Measurements from ENCODE around the gene LRCOL1.
"Not testable (repeated sequence)": the region's sequence is repeated elsewhere in the genome, so short reads cannot be mapped to it uniquely, and the experiment has no call there.

LRCOL1 gene

DNA sequence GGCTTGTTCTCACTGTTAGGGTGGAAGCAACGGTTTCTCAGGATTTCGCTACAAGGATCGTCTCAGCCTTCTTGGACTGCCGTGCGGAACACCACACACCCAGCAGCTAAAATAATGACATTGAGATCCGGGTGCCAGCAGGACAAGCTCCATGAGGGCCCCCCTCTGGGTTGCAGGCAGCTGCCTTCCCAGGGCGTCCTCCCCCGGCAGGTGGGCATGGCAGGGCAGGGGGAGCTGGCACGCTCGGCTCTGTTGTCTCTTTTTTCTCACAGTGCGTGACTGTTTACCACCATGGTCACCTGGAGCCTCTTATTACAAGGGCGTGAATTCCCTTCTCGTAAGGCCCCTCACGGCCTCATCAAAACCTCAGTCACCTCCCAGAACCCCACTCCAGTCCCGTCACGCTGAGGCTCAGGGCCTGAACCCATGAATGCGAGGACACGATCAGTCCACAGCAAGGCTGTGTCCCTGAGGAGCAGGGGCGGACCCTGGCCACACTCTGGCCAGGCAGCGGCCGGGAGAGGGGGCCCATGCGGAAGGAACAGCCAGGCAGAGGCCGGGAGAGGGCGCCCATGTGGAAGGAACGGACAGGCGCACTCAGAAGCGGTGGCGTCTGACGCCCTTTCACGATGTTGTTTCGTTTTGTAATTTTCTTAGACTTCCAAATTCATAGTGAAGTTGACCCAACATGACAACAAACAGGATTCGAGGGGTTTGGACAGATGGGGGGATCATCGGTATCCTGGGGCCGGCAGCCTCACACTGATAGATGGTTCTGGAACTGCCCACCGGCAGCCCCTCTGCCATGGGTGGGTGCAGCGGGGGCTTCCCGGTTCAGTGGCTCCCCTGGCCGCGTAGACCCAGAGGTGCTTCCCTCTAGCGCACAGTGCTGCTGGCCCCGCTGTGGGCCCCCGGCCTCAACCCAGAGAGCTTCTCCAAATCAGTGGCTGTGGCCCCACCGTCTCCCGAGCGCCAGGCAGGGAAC is 10.0 kb downstream of the LRCOL1 start:
- FAIRE-seq = peak; percentile 14

DNA sequence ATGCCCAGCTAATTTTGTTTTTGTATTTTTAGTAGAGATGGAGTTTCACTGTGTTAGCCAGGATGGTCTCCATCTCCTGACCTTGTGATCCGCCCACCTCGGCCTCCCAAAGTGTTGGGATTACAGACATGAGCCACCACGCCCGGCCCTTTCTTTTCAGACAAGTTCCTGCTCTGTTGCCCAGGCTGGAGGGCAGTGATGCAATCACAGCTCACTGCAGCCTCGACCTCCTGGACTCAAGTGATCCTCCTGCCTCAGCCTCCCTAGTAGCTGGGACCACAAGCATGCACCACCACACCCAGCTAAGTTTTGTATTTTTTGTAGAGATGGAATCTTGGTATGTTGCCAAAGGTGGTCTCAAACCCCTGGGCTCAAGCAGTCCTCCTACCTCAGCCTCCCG is 10.9 kb downstream of the LRCOL1 start:
- FAIRE-seq = not testable (repeated sequence)

DNA sequence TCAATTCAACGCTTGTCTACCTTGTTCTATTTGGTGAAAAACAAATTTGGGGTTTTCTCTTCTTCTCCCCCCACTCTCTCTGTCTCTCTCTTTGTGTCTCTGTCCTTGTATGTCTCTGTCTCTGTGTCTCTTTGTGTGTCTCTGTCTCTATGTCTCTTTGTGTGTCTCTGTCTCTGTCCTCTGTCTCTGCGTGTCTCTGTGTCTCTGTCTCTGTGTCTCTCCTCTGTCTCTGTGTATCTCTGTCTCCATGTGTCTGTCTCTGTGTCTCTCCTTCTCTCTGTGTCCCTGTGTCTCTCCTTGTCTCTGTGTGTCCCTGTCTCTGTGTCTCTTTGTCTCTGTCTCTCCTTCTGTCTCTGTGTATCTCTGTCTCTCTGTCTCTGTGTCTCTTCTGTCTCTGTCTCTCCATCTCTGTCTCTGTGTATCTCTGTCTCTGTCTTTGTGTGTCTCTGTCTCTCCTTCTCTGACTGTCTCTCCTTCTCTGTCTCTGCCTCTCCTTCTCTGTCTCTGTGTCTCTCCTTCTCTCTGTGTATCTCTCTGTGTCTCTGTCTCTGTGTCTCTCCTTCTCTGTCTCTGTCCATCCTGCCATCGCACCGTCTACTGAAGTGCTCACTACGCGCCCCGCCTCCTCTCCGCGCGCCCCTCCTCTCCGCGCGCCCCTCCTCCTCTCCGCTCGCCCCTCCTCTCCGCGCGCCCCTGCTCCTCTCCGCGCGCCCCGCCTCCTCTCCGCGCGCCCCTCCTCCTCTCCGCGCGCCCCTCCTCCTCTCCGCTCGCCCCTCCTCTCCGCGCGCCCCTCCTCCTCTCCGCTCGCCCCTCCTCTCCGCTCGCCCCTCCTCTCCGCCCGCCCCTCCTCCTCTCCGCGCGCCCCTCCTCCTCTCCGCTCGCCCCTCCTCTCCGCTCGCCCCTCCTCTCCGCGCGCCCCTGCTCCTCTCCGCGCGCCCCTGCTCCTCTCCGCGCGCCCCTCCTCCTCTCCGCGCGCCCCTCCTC is 12.8 kb downstream of the LRCOL1 start:
- FAIRE-seq = no peak

DNA sequence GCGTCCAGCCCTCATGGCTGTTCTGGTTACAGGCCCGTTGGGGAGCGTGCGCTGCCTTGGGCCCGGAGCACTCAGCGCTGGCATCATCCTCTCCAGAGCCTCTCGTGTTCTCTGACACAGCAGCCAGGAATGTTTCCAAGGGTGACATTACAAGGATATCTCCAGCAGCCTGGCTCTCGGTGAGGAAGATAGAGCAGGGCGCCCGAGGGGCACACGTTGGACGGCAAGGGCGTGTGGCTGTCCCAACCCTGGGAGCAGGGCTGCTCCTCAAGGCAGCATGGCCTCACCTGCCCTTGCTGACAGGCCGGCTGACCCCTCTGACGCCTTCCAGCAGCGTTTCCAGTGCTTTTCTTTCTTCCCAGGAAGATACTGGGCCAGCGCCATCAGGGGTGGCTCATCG is 14.4 kb downstream of the LRCOL1 start:
- no peak for FAIRE-seq

DNA sequence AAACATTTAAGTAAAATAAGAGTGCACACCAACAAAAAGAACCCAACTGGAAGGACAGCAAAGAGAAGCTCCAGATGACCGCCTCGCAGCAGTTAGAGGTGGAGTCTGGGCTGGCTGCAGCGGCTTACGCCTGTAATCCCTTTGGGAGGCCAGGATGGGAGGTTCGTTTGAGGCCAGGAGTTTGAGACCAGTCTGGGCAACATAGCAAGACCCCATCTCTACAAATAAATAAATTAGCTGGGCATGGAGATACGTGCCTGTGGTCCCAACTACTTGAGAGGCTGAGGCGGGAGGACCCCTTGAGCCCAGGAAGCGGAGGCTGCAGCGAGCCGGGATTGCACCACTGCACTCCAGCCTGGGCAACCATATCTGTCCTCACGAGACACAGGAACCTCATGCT is 15.2 kb downstream of the LRCOL1 start:
- FAIRE-seq = no peak

DNA sequence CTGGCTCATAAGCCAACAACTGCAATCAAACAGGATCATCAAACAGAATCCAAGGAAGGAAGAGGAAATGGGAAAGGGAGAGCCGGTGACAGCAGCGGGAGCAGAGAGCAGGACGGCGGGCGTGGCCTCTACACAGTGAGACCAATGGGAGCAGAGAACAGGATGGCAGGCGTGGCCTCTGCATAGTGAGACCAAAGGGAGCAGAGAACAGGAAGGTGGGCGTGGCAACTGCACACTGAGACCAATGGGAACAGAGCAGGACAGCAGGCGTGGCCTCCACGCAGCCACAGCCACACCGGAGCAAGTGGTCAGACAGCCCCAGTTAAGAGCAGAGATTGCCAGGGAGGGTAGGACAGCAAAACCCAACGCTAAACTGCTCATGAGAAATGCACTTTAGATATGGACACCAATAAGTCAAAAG is 16.4 kb downstream of the LRCOL1 start:
- FAIRE-seq = no peak

DNA sequence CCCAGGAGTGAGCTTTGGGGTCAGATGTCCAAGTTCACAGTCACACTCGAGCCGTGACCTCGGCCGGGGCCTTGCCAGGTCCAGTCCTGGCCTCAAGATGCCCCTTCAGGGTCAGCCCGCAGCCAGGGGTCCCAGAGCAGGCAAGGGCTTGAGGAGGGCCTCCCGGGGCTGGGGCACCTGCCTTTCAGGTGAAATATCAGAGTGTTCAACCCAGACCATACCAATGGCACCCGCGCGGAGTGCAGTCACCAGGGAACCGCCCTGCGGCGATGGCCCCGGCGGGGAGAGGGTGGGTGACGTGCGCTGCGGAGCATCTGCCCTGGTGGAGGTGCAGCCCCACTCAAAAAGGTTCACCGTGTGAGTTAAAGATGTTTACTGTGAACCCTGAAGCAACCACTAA is 16.9 kb downstream of the LRCOL1 start:
- FAIRE-seq = no peak

DNA sequence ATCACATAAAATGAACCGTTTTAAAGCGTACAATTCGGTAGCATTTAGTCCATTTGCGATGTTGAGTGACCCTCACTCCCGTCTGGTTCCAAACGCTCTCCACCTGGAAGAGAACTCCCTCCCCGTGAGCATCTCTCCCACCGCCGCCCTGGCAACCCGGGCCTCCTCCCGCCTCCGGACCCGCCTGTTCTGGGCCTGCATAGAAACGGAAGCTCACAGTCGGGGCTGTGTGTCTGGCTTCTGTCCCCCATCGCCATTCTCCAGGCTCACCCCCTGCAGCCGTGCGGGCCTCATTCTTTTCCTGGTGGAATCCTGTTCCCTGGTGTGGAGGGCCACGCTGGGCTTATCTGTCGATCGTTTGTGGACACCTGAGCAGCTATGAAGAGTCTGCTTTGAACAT is 17.3 kb downstream of the LRCOL1 start:
- FAIRE-seq = no peak

DNA sequence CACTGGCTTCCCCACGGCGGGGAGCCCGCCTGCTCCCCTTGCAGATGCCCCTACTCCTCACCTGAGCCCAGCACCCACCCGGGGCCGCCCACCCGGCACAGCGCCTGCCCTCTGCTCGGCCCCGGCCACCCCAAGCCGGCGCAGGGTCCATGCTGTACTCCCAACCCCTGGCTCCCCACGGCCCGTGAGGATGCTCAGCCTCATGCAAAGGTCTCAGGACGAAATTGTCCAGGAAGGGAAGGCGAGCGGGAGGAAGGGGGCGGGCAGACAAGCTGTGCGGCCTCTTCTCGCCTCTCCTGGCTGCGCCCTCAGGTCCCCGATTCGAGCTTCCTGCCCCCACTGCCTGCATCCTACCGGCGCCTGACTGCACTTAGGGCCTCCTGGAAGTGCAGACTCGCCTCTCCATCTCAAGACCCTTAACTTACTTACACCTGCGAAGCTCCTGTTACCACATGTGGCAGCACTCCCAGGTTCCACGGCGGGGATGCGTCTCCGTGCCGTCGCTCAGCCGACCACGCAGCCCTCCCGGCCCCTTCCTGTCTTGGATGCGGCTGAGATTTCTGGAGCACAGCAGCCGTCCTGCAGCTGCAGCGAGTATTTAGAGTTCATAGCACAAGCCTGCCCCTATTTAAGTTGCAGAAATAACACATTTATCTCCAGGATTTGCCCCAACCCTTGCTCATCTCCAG is 18.0 kb downstream of the LRCOL1 start:
- FAIRE-seq = no peak

DNA sequence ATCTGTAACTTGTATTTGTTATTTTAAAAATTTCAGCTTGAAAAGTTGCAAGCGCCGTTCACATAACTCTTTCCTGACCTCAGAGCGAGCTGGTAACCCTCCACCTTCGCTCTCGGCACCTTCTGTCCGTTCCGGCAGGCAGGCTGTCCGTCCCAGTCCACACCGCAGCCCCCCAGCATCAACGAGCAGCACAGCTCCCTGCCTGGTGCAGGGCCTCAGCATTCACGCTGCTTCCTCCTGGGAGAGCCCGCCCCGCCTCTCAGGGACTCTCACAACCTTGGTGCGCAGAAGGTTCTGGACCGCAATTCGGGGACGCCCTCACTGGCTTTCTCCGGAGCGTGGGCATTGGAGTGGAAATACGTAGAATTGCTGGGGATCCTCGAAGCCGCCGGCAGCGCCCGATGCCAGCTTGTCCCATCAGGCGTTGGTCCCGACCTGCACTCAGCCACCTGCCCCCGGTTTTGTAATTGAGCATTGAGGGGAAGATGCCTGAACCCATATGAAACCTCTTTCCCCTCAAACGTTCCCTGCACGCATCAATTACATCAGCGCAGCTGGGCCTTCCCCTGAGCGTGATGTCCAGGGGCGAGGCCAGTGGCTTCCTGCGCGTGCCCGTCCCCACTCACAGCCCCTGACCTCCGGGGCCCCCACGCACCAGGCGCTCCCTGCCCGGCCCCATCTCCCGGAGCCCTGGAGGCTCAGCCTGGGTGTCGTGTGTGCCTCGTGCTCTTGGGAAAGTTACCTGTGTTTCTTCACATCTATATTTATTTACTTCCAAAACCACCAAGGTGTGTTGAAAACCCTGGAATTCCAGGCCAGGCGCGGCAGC is 19.1 kb downstream of the LRCOL1 start:
- FAIRE-seq = no peak

DNA sequence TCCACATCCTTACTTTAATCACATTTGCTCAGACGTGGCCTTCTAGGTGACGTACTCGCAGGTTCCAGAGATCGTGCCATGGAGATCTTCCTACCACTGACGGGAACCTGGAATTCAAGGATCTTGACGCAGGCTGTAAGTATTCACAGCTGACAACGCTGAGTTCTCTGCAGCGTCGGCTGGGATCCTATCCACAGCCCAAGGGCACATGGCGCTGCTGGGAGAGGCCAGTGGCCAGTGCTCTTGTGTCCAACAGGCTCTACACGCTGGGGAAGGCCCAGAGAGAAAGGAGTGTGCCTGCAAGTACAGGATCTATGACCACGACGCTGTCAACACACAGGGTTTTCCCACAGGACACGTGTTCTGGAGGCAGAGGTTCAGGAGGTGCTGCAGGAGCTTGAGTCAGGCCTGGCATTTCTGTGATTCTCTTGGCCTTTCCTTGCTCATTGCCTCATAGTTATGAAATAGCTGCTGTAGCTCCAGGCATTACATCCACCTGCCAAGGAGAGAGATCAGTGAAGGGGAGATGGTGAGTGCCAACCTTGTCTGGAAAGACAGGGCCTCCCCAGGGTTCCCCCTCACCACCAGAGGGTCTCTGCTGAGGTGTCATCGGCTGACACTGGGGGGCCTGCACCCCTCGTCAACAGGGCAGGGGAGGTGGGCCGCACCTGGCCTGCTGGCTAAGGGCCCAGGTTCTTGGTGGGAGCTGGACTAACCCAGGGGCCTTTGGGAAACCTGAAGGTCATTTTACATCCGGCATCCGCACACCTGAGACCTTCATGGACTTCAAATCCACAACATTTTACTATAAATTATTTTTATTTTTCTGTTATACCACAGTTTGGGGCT is 21.3 kb downstream of the LRCOL1 start:
- no peak for FAIRE-seq

DNA sequence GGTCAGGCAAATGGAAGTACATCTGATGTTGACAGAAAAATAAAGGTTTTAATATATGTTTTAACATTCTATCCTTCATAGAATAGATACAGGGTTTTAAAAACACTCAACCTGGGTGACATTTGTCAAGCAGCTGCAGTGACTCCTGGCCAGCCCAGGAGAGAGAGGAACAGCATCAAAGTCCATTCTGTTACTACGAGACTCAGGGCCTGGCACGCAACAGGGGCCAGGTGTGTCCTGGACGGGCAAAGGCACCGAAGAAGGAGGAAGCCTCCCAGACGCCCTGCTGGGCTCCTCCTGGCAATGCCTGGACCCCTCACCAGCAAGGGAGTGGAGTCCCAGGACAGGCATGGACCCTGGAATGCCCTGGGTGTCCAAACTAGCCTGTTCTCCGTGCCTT is 22.1 kb downstream of the LRCOL1 start:
- no peak for FAIRE-seq

DNA sequence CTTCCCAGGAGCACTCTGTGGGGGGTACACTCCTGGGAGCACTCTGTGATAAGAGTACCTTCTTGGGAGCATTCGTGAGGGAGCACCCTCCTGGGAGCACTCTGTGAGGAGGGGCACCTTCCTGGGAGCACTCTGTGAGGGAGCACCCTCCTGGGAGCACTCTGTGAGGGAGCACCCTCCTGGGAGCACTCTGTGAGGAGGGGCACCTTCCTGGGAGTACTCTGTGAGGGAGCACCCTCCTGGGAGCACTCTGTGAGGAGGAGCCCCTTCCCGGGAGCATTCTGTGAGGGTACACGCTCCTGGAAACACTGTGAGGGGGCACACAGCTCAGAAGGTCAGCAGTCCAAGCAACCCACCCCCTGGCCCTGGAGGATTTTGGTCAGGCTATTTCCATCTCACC is 22.6 kb downstream of the LRCOL1 start:
- no peak for FAIRE-seq

DNA sequence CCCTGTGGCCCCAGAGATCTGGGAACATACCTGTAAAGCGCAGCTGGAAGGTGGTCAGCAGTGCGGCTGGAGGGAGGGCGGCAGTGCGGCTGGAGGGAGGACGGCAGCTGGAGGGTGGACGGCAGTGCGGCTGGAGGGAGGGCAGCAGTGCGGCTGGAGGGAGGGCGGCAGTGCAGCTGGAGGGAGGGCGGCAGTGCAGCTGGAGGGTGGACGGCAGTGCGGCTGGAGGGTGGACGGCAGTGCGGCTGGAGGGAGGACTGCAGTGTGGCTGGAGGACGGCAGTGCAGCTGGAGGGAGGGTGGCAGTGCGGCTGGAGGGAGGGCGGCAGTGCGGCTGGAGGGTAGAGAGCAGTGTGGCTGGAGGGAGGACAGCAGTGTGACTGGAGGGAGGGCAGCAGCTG is 23.5 kb downstream of the LRCOL1 start:
- no peak for FAIRE-seq

DNA sequence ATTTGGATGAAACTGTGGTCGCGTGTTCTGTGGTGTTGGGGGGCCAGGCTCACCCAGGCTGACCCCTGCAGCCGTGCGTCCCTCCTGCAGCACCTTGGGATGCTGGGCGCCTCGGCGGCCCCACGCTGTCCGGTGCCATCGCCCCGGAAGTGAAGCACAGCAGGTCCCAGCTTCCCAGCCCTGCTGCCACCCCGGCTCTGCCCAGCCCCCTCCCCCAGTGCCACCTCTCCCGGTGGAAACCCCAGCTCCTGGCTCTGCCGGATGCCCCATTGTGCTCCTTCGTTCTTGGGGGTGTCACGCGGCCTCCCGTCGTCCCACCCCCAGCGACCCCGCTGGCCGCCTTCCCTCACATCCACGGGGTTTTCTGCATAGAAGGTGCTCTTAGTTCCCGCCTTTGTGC is 25.2 kb downstream of the LRCOL1 start:
- FAIRE-seq = no peak

DNA sequence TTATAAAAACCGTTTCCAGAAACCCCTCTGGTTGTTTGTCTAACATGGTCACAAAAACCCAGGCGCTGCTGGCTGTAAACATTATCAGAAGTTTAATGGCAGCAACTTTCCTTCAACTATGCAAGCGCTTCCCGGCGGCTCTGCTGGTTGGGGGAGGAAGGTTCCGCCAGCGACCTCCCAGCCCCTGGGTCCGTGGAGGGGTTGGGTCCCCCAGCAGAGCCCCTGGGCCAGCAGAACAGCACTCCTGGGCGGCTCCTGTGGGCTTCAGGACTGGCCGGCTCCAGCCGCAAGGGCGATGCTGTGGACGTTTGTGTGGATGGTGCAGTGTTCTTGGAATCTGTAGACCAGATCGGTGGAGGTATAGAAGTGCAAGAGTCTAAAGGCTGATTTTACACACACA is 26.0 kb downstream of the LRCOL1 start:
- no peak for FAIRE-seq

DNA sequence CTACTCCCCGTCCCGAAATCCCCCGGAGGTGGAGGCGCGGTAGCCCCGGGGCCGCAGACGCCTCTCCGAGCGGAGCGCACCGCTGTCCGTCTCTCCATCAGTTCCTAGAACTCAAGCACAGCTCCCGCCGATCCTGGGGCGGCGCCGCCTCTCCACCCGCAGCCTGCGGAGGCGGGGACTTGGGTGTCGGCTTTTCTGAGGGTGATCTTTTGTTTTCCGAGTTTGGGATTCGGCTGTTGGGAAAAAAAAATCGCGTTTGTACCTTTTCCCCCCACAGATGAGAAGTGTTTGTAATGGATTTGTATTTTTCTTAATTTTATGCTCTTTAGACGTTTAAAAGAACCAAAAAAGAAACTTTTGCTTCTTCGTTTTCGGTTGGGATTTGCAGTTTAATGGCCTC is 26.6 kb downstream of the LRCOL1 start:
- FAIRE-seq = no peak

DNA sequence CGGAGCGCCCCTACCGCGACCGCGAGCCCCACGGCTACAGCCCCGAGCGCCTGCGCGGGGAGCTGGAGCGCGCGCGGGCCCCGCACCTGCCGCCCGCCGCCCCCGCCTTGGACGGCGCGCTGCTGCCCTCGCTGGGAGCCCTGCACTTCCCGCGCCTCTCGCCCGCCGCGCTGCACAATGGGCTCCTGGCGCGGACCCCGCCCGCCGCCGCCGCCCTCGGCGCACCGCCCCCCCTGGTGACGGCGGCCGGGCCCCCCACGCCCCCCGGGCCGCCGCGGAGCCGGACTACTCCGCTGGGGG is 27.0 kb downstream of the LRCOL1 start:
- no peak for FAIRE-seq

DNA sequence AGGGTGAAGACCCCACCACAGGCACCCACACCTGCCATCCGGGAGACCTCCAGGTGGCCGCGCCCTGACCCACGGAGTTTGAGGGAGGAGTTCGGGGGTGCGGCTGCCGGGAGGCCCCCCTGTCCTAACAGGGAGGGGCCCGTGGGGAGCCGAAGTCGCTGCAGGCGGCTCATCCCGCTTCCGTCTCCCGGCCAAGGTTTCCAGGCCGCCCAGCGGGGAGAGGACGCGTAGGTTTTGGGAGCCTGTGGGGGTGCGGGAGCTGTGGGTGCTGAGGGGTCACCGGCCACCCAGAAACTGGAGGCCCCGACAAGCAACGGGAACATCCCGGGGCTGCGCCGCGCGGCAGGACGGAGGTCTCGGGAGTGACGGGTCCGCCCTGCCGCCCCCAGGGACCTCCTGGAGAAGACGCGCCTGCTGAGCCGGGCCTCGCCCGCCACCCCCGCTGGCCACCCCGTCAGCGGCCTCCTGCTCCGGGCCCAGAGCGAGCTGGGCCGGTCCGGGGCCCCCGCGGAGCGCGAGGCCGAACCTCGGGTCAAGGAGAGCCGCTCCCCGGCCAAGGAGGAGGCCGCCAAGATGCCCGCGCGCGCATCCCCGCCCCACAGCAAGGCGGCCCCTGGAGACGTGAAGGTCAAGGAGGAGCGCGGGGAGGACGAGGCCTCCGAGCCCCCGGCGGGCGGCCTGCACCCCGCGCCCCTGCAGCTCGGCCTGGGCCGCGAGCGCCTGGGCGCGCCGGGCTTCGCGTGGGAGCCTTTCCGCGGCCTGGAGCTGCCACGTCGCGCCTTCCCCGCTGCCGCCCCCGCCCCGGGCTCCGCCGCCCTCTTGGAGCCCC is 27.6 kb downstream of the LRCOL1 start:
- FAIRE-seq = no peak

DNA sequence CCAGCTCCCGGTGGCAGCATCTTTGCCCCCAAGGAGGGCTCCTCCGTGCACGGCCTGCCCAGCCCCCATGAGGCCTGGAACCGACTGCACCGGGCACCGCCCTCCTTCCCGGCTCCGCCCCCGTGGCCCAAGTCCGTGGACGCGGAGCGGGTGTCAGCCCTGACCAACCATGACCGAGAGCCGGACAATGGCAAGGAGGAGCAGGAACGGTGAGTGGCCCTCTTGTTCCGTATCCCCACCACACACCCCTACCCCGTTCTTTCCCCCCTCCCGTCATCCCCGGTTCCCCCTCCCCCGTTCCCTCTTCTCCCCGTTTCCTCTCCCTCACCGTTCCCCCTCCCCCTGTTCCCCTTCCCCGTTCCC is 28.3 kb downstream of the LRCOL1 start:
- no peak for FAIRE-seq

Measured in A204.1 (cell line).